OCI-M1 (cell line): ENCODE data around the gene DDX25.

ENCODE experiments used
- DNase-seq: peaks from one replicate; lab custom pipeline; 2025; lab: John Stamatoyannopoulos, UW

The DDX25 gene

GRCh38 chr11:125950696-125951651 is 46.7 kb downstream of the DDX25 start:
- DNase-seq = no peak

- no peak for DNase-seq
These were observed 47.4 kb downstream of the DDX25 start for GRCh38 chr11:125951731-125952130.

GRCh38 chr11:125952559-125952958 is 48.3 kb downstream of the DDX25 start:
- no peak for DNase-seq

- no peak for DNase-seq
These were observed 48.7 kb downstream of the DDX25 start for GRCh38 chr11:125952973-125953372.

- DNase-seq = no peak
These were observed 49.2 kb downstream of the DDX25 start for GRCh38 chr11:125953401-125953935.

- DNase-seq = no peak
These were observed 50.0 kb downstream of the DDX25 start for GRCh38 chr11:125954123-125954944.

GRCh38 chr11:125954945-125955640 is 50.8 kb downstream of the DDX25 start:
- no peak for DNase-seq

GRCh38 chr11:125955856-125956255 is 51.5 kb downstream of the DDX25 start:
- DNase-seq = no peak

- DNase-seq = no peak
These were observed 52.3 kb downstream of the DDX25 start for GRCh38 chr11:125956391-125957134.

- DNase-seq = no peak
These were observed 53.5 kb downstream of the DDX25 start for GRCh38 chr11:125957618-125958332.

- DNase-seq = no peak
These were observed 54.6 kb downstream of the DDX25 start for GRCh38 chr11:125958872-125959400.

GRCh38 chr11:125959511-125959910 is 55.2 kb downstream of the DDX25 start:
- DNase-seq = no peak

GRCh38 chr11:125959931-125960330 is 55.6 kb downstream of the DDX25 start:
- DNase-seq = no peak

GRCh38 chr11:125960771-125961170 is 56.5 kb downstream of the DDX25 start:
- DNase-seq = no peak

GRCh38 chr11:125967515-125967914 is 63.2 kb downstream of the DDX25 start:
- DNase-seq = no peak

GRCh38 chr11:125968354-125968753 is 64.0 kb downstream of the DDX25 start:
- DNase-seq = peak; percentile 70

GRCh38 chr11:125971618-125972017 is 67.3 kb downstream of the DDX25 start:
- DNase-seq = no peak

GRCh38 chr11:125974284-125974683 is 70.0 kb downstream of the DDX25 start:
- no peak for DNase-seq

GRCh38 chr11:125975634-125976033 is 71.3 kb downstream of the DDX25 start:
- DNase-seq = no peak

- no peak for DNase-seq
These were observed 71.8 kb downstream of the DDX25 start for GRCh38 chr11:125976156-125976555.
